Lung (tissue), 12 donors: ENCODE data around the gene MSANTD7. TPM values are rescaled to one million over a fixed set of nuclear protein-coding genes. Genes with fewer than 3 reads are reported as not detected.
"Not testable (repeated sequence)": the region's sequence is repeated elsewhere in the genome, so short reads cannot be mapped to it uniquely, and the experiment has no call there.

ENCODE experiments used
- ATAC-seq: fragments of 200-7000 bp; cut with Tn5 transposase; one replicate; pipeline ENCODE4 v1.9.1; 2020; ENCODE audit warnings: moderate number of reproducible peaks; ENCODE audit not compliant: insufficient read depth, low FRiP score
- DNase-seq, 3 donors: peaks; one replicate each; pipeline ENCODE4 v3.0.0-alpha.2; 2013 to 2017
- H3K27ac ChIP-seq, 2 donors: one replicate each; pipeline ENCODE4 v1.5.1; 2013; ENCODE audit warnings: mild to moderate bottlenecking in 2 of 2, moderate library complexity in 2 of 2, control low read depth in 1 of 2, inconsistent platforms in 1 of 2, low read depth in 1 of 2, low read length in 1 of 2
- H3K27me3 ChIP-seq, 3 donors: one replicate each; pipeline ENCODE4 v1.5.1; 2013; ENCODE audit warnings: low read length in 2 of 3; ENCODE audit not compliant: control insufficient read depth in 3 of 3, insufficient read depth in 3 of 3
- H3K36me3 ChIP-seq, 4 donors: one replicate each; pipeline ENCODE4 v1.5.1; 2013; ENCODE audit warnings: low read length in 4 of 4, mild to moderate bottlenecking in 1 of 4, moderate library complexity in 1 of 4; ENCODE audit not compliant: control insufficient read depth in 4 of 4, insufficient read depth in 4 of 4
- H3K4me1 ChIP-seq, 5 donors: one replicate each; pipeline ENCODE4 v1.5.1; 2013; ENCODE audit warnings: low read length in 5 of 5, mild to moderate bottlenecking in 2 of 5, moderate library complexity in 1 of 5; ENCODE audit not compliant: control insufficient read depth in 5 of 5, insufficient read depth in 5 of 5
- H3K4me3 ChIP-seq: one replicate; pipeline ENCODE4 v1.5.1; 2013; ENCODE audit warnings: mild to moderate bottlenecking, control low read depth, moderate library complexity
- H3K9ac ChIP-seq, 2 donors: one replicate each; pipeline ENCODE4 v1.5.1; 2013; ENCODE audit warnings: low read length in 2 of 2, control low read depth in 1 of 2; ENCODE audit not compliant: insufficient read depth in 1 of 2
- H3K9me3 ChIP-seq, 4 donors: one replicate each; pipeline ENCODE4 v1.5.1; 2013; ENCODE audit warnings: low read length in 3 of 4, mild to moderate bottlenecking in 1 of 4, moderate library complexity in 1 of 4; ENCODE audit not compliant: control insufficient read depth in 4 of 4, insufficient read depth in 3 of 4
- CTCF ChIP-seq: IDR thresholded peaks from 2 replicates; pipeline ENCODE4 v1.5.1; 2012; ENCODE audit warnings: mild to moderate bottlenecking; ENCODE audit errors: control extremely low read depth, extremely low read depth
- WGBS, 2 donors: extraction: QIAGEN DNeasy Blood & Tissue Kit; methylation state at CpG; one replicate each; pipeline ENCODE4 v1.1.7; 2013; 5-methylcytosine and 5-hydroxymethylcytosine counted together
- polyA plus RNA-seq, 2 donors: library from polyadenylated mRNA; stranded (reverse); fragments of 200-250 nt; gene quantifications; one replicate each; pipeline ENCODE4 v1.2.1, GENCODE V29; 2013
- total RNA-seq, 2 donors: library from RNA; depleted of rRNA in 1 of 2; stranded (reverse); fragments of >200 nt in 1 of 2; gene quantifications; one replicate each; pipeline ENCODE4 v1.2.1, GENCODE V29; 2014 to 2021
- donor health status: control.
- donor health status: control.
- donor health status: Bipolar disorder and iron deficiency.
- donor health status: healthy.
- donor health status: DM: yes; HTN: yes; CAD: no.

Gene MSANTD7
- total and polyA plus RNA-seq, 4 donors, result 2.2 to 17.2 (median 7.1) TPM

- WGBS, 2 donors, result 76 to 87% methylated on average over 9 of the region's 9 CpGs
- no peak for TF ChIP-seq CTCF
These were observed 26.8 kb upstream of the MSANTD7 start for GRCh38 chr10:14810969-14811953.

GRCh38 chr10:14812271-14812670 lies 25.8 kb upstream of the MSANTD7 start:
- DNase-seq, result no peak
- Histone ChIP-seq H3K4me3 (no peak overlapping the region), H3K27me3 (no peaks in the 10 kb centered on the region), H3K4me1 (no peaks in the 10 kb centered on the region), H3K27ac (no peak overlapping the region), H3K9ac (no peak overlapping the region), H3K36me3 (no peaks in the 10 kb centered on the region), H3K9me3 (no peaks in the 10 kb centered on the region)
- ATAC-seq, result no peak
- TF ChIP-seq CTCF, result no peak
- 94 to 96% methylated on average over 3 of the region's 3 CpGs for WGBS, 2 donors

More at GRCh38 chr10:14810969-14811953, 26.8 kb upstream of the MSANTD7 start:
- Histone ChIP-seq H3K36me3 (no peaks in the 10 kb centered on the region), H3K9ac (no peak overlapping the region), H3K27me3 (no peaks in the 10 kb centered on the region), H3K4me3 (no peak overlapping the region), H3K9me3 (no peaks in the 10 kb centered on the region), H3K4me1 (no peaks in the 10 kb centered on the region), H3K27ac (no peak overlapping the region)
- ATAC-seq, result no peak
- DNase-seq, result no peak

- WGBS, 2 donors, result 82 to 83% methylated on average over 6 of the region's 6 CpGs
- H3K27me3 ChIP-seq, result no peaks in the 10 kb centered on the region
- ATAC-seq (no peak), DNase-seq (no peak)
- no peaks in the 10 kb centered on the region for H3K9me3 ChIP-seq
- H3K27ac ChIP-seq, result no peak overlapping the region
- no peak for TF ChIP-seq CTCF
- H3K36me3 ChIP-seq, result no peaks in the 10 kb centered on the region
- no peak overlapping the region for H3K4me3 ChIP-seq
- no peaks in the 10 kb centered on the region for H3K4me1 ChIP-seq
- H3K9ac ChIP-seq, result no peak overlapping the region
These were observed 22.4 kb upstream of the MSANTD7 start for GRCh38 chr10:14815681-14816080.

- H3K27me3 ChIP-seq, DNase-seq, H3K4me3 ChIP-seq, H3K9me3 ChIP-seq, H3K4me1 ChIP-seq, H3K9ac ChIP-seq, H3K36me3 ChIP-seq, ATAC-seq, H3K27ac ChIP-seq: not testable (repeated sequence)
- 97 to 98% methylated on average over 7 of the region's 7 CpGs for WGBS, 2 donors
These were observed 21.4 kb upstream of the MSANTD7 start for GRCh38 chr10:14816717-14817116.
